NCI-H1092 (cell line): ENCODE results near the gene MAPK7.
A peak's percentile ranks its signal among the peaks of the same experiment; 100 is the strongest.
"Not testable (repeated sequence)": the region's sequence is repeated elsewhere in the genome, so short reads cannot be mapped to it uniquely, and the experiment has no call there.

Experiments used
- DNase-seq: peaks from one replicate; lab custom pipeline; 2025; lab: John Stamatoyannopoulos, UW

Gene MAPK7

GRCh38 chr17:19343256-19343630 lies 35.1 kb upstream of the MAPK7 start:
- no peak for DNase-seq

DNA sequence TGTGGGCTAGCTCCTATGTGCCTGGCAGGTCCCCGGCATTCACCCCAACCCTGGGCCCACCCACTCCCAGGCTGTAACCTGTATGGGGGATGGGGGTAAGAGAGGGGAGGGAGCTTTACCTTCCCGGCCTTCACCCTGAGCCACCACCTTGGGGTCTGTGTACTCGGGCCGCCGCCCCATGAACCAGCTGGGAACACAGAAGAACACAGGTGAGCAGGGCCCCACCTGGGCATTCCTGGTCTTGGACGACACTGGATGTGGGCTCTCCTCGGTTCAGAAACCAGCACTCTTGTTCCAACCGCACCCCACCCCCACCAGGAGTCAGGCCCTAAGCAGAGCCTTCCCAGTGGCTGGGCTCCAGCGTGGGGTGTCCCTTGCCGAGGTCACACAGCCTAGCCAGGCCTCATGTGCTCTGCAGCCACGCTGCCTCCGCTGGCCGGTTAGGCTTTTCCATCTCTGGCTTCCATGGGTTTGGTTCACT lies 34.6 kb upstream of the MAPK7 start:
- DNase-seq, result no peak

DNA sequence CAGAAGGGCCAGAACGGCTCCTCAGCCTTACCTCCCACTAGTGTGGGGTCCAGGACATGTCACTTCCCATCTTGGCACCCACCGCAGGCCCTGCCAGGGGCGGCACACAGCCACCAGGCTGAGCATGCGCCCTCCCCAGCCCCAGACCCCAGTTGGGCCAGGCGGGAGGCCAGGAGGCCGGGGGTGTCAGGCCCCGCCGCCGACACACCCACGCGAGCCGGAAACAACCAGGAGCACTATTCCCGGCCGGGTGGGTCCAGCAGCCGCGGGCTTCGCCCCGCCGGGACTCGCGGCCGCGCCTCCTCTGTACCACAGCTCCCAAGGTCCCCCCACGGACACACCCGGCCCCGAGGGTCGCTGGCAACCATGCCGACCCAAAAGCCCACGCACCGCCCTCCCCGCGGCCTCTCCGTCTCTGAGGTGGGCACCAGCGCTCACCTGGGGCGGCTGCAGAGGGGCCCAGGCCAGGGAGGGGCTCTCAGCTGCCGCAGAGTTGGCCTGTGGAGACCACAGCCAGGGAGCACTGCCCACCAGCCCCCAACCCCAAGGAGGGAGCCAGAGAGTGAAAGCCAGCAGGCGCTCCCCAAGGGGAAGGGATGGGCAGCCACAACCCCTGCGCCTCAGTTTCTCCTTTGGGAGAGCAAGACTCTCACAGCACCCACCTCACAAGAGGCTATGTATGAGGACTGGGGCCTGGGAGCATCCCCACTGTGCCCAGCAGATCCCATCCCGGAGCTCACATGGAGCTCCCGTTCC lies 33.8 kb upstream of the MAPK7 start:
- no peak for DNase-seq

- DNase-seq, result no peak
These were observed 33.2 kb upstream of the MAPK7 start for GRCh38 chr17:19345067-19345460.

- no peak for DNase-seq
These were observed 32.6 kb upstream of the MAPK7 start for GRCh38 chr17:19345486-19346350.

DNA sequence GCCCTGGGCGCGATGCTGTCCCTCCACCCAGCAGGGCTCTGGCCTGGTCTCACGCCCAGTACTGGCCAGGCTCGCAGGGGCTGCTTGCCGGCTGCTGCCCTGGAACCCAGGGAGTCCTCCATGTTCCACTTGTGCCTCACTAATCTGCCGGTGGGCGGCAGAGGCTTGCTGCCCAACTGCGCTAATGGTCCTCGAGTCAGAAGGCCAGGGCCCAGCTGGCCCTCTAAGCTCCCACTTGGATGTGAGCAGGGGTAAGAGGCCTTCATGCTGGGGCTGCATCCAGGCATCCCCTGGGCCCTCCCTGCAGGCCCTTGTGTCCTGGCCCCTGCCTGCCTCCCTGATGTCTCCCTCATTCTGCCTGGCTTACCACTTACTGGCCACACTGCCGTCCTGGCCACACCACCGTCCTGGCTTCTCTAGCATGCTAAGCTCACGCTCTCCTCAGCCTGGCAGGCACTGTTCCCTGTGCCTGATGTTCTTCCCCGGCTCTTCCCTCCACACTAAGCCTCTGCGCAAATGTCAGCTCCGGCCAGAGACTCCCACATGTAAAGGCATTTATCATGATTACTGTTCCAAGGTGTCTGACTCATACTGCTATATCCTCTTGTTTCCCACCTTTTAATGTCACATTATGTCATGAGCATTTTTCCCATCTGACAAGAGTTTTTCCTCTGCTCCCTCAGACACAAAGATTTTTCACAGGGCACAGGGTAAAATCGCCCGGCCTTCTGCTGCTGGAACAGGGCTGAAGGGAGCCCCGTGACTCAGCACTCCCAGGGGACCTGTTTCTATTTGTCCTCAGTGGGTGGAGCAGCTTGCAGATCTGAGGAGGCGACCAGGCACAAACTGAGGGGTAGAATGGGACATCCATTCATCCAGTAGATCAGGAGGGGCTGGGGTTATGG lies 31.7 kb upstream of the MAPK7 start:
- DNase-seq, result no peak

DNA sequence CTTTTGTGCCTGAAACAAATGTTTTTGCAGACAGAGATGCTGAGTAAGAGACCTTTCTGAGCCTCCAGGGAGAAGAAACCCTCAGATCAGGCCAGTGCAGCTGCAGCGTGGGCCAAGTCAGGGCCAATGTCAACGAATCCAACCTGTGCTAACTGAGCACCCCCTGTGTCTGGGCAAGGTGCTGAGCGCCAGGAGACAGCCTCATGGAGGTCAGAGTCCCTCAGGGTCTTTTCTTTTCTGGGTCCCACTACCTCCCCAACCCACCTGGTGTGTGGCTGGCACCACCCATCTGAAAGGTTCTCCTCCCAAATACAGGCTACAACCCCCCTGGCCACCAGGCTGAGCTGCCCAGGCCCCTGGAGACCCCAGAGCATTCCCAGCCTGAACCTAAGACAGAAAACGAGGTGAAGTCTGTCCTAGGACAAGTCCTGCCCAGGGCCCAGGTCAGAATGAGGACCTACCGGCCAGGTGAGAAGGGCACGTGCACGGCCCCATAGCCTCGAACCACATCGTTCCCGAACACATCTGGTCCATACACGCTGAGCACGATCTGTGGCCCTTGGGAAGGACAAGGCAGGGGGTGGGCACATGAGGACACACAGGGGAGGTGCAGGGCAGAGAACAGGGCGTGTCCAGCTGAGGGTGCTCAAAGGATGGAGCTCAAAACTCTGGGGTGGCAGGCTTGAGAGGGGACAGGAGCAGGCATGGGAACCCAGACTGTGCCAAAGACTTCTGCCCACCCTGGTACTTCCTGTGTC lies 30.8 kb upstream of the MAPK7 start:
- DNase-seq, result no peak

DNA sequence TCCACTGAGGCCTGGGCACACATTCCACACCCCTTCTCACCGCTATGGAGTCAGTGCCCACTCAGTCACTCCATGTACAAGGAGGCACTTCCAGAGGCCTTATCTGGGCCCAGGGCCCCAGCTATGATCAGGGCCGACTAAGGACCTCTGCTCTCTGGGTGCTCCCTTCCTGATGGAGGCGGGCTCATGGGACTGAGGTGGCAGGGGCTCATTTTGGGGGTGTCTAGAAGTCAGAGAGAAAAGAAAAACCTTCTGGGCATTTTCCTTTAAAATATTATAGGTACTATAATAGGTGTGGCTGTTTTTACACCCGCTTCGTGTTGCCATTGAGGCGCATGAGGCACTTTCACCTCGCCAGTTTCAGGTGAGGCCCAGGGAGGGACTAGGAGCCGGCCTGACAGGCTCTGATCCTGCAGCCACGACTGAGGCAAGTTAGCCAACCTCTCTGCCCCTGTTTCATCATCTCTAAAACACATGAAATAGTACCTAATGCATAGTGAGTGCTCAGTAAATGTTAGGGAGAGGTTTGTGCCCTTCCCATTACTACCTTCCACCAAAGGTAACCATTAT lies 30.1 kb upstream of the MAPK7 start:
- DNase-seq, result no peak

- DNase-seq, result no peak
These were observed 29.5 kb upstream of the MAPK7 start for GRCh38 chr17:19348806-19349205.

DNA sequence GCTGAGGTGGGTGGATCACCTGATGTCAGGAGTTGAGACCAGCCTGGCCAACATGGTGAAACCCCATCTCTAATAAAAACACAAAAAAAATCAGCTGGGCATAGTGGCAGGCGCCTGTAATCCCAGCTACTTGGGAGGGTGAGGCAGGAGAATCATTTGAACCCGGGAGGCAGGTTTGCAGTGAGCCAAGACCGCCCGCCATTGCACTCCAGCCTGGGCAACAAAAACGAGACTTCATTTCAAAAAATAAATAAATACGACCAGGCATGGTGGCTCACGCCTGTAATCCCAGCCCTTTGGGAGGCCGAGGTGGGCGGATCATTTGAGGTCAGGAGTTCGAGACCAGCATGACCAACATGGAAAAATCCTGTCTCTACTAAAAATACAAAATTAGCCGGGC lies 24.9 kb upstream of the MAPK7 start:
- not testable (repeated sequence) for DNase-seq

GRCh38 chr17:19354748-19355147 lies 23.6 kb upstream of the MAPK7 start:
- no peak for DNase-seq

- no peak for DNase-seq
These were observed 20.9 kb upstream of the MAPK7 start for GRCh38 chr17:19357351-19357750.

GRCh38 chr17:19357761-19358160 lies 20.5 kb upstream of the MAPK7 start:
- no peak for DNase-seq

GRCh38 chr17:19359151-19359550 lies 19.1 kb upstream of the MAPK7 start:
- no peak for DNase-seq

- no peak for DNase-seq
These were observed 18.4 kb upstream of the MAPK7 start for GRCh38 chr17:19359856-19360255.

DNA sequence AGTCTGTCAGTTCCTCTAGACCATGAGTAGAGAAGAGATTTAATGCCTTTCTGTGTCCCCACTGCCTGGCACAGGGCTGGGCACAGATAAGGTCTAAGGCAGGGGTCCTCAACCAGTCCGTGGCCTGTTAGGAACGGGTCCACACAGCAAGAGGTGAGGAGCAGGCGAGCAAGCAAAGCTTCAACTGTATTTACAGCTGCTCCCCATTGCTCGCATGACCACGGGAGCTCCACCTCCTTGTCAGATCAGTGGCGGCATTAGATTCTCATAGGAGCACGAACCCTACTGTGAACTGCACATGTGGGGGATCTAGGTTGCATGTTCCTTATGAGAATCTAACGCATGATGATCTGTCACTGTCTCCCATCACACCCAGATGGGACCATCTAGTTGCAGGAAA lies 17.5 kb upstream of the MAPK7 start:
- DNase-seq, result no peak

GRCh38 chr17:19361326-19361725 lies 17.0 kb upstream of the MAPK7 start:
- DNase-seq, result no peak

DNA sequence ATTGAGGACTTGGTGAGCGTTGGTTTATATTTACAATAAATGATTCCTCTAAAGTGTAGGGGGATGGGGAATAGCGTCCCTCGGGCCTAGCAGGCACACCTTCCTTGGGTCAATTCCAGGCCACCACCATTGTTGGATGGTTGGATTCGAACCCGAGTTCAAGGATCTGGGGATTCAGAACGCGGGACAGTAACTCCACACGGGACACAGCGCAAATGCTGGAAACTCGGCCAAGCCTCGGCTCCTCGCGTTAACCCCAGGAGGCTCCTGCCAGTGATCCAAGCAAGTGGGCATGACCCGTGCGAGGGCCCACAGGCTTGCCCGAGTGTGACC lies 16.4 kb upstream of the MAPK7 start:
- DNase-seq, result no peak

DNA sequence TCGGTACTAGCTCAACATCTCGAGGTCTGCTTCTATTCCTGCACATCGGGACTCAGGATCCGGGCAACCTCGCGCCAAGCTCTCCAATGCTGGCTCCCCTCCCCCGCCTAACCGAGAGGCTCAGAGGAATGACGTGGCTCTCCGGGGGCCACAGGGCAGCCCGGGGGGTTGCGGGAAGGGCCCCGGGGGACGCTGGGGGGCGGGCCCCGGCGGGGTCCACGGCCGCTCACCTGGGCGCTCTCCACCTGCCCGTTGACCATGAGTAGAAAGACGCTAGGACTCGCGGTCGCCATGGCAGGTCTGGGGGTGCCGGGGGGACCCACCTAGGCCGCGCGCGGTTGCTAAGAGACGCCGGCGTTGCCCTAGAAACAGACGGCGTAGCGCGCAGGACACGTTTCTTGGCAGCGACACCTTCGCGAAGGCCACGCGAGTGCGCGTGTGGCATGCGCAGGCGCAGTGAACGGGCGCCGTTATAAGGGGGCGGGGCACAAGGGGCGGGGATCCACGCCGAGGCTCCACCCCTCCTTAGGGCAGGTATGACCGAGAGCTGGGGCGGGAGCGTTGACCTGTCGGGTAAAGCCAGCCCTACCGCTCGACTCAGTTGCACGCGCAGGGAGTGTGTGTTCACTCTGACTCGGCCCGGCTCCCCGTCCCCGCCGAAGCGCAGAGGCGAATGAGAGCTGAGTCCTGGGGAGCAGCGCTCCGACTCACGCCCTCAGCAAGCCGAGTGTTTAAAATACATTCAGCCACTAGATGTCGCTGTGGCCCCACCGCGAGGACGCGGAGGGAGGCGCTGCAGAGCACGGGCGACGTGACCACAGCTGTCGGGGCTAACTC lies 15.8 kb upstream of the MAPK7 start, which contains the start of gene B9D1:
TSS of gene B9D1 (minus strand) at position 447 of the 837 bp plus-strand sequence. CDS start at position 293, 154 bp downstream.
- peak; percentile 83 for DNase-seq

DNA sequence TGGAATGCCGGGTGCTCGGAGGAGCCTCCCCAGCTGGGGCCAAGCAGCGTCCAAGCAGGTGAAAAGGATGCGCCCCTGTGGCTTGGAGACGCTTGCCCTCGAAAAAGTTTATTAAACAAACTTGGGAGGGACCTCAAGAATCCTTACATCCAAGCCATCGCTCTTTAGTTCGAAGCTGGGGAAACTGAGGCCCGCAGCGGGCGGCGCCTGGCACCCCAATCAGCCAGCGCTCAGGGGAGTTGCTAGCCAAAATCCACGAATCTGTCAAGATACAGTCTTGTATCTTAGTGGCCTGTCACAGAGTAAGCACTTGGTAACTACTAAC lies 15.2 kb upstream of the MAPK7 start:
- DNase-seq, result no peak
